Measurements from ENCODE around the gene LDLRAP1.

LDLRAP1 gene

GRCh38 chr1:25563330-25564215, 20.2 kb downstream of the LDLRAP1 start:
- DNase-seq, result no peak

GRCh38 chr1:25564777-25565574, 21.6 kb downstream of the LDLRAP1 start:
- no peak for DNase-seq

- no peak for DNase-seq
These were observed 22.2 kb downstream of the LDLRAP1 start for GRCh38 chr1:25565626-25566025.

- no peak for DNase-seq
These were observed 22.8 kb downstream of the LDLRAP1 start for GRCh38 chr1:25566176-25566729.

GRCh38 chr1:25566730-25567341, 23.4 kb downstream of the LDLRAP1 start:
- DNase-seq, result peak; percentile 14

- no peak for DNase-seq
These were observed 24.3 kb downstream of the LDLRAP1 start for GRCh38 chr1:25567710-25568089.

GRCh38 chr1:25568090-25568833, 24.9 kb downstream of the LDLRAP1 start:
- DNase-seq, result no peak

- DNase-seq, result no peak
These were observed 25.6 kb downstream of the LDLRAP1 start for GRCh38 chr1:25568834-25569596.

GRCh38 chr1:25569597-25570396, 26.4 kb downstream of the LDLRAP1 start:
- DNase-seq, result no peak

- no peak for DNase-seq
These were observed 27.6 kb downstream of the LDLRAP1 start for GRCh38 chr1:25570798-25571521.

- DNase-seq, result no peak
These were observed 28.1 kb downstream of the LDLRAP1 start for GRCh38 chr1:25571522-25571970.

GRCh38 chr1:25572107-25572506, 28.7 kb downstream of the LDLRAP1 start:
- DNase-seq, result no peak

- DNase-seq, result peak; percentile 16
These were observed 29.5 kb downstream of the LDLRAP1 start for GRCh38 chr1:25572708-25573590.

GRCh38 chr1:25573591-25573930, 30.2 kb downstream of the LDLRAP1 start:
- no peak for DNase-seq

GRCh38 chr1:25573961-25574360, 30.6 kb downstream of the LDLRAP1 start:
- no peak for DNase-seq

- no peak for DNase-seq
These were observed 31.8 kb downstream of the LDLRAP1 start for GRCh38 chr1:25575191-25575590.

GRCh38 chr1:25576459-25577133, 33.2 kb downstream of the LDLRAP1 start:
- DNase-seq, result no peak

- no peak for DNase-seq
These were observed 33.9 kb downstream of the LDLRAP1 start for GRCh38 chr1:25577134-25577920.
